HEK293 (cell line): ENCODE measurements around the gene INKA1.

Source experiments
- GLIS2 ChIP-seq: fragments of 450-650 bp; formaldehyde crosslinking; IDR thresholded peaks from 2 replicates; pipeline ENCODE4 v1.5.1; 2016; ENCODE audit warnings: missing biosample characterization, missing genetic modification characterization
- HOXC10 ChIP-seq: sonication (generic); formaldehyde crosslinking; IDR thresholded peaks from 2 replicates; pipeline ENCODE4 v1.8.1; 2023; ENCODE audit warnings: mild to moderate bottlenecking, missing genetic modification reagents
- KLF1 ChIP-seq: fragments of 450-650 bp; formaldehyde crosslinking; IDR thresholded peaks from 2 replicates; pipeline ENCODE4 v1.5.1; 2016; ENCODE audit warnings: missing biosample characterization, missing genetic modification characterization
- KLF9 ChIP-seq: fragments of 450-650 bp; formaldehyde crosslinking; IDR thresholded peaks from 2 replicates; pipeline ENCODE4 v1.5.1; 2016; ENCODE audit warnings: missing biosample characterization, missing genetic modification characterization, low read depth
- OVOL3 ChIP-seq: fragments of 450-650 bp; formaldehyde crosslinking; IDR thresholded peaks from 2 replicates; pipeline ENCODE4 v1.5.1; 2016; ENCODE audit warnings: missing biosample characterization, missing genetic modification characterization
- PRDM6 ChIP-seq: fragments of 450-650 bp; formaldehyde crosslinking; IDR thresholded peaks from 2 replicates; pipeline ENCODE4 v1.5.1; 2017; ENCODE audit warnings: missing biosample characterization, missing genetic modification characterization
- SP2 ChIP-seq: fragments of 450-650 bp; formaldehyde crosslinking; IDR thresholded peaks from 2 replicates; pipeline ENCODE4 v1.5.1; 2016; ENCODE audit warnings: missing biosample characterization, missing genetic modification characterization
- ZBTB1 ChIP-seq: fragments of 450-650 bp; formaldehyde crosslinking; IDR thresholded peaks from 2 replicates; pipeline ENCODE4 v1.5.1; 2016; ENCODE audit warnings: missing biosample characterization, missing genetic modification characterization
- ZBTB20 ChIP-seq: fragments of 450-650 bp; formaldehyde crosslinking; IDR thresholded peaks from 2 replicates; pipeline ENCODE4 v1.5.1; 2016; ENCODE audit warnings: missing biosample characterization, missing genetic modification characterization
- ZBTB6 ChIP-seq: fragments of 450-650 bp; formaldehyde crosslinking; IDR thresholded peaks from 2 replicates; pipeline ENCODE4 v1.5.1; 2017; ENCODE audit warnings: missing biosample characterization, missing genetic modification characterization
- ZFHX2 ChIP-seq: fragments of 450-650 bp; formaldehyde crosslinking; conservative IDR thresholded peaks from 2 replicates; pipeline ENCODE4 v1.5.1; 2016; ENCODE audit warnings: missing biosample characterization, missing genetic modification characterization
- ZNF175 ChIP-seq: fragments of 450-650 bp; formaldehyde crosslinking; IDR thresholded peaks from 2 replicates; pipeline ENCODE4 v1.5.1; 2016; ENCODE audit warnings: missing biosample characterization, missing genetic modification characterization
- ZNF184 ChIP-seq: fragments of 450-650 bp; IDR thresholded peaks from 2 replicates; pipeline ENCODE4 v1.5.1; 2018; ENCODE audit warnings: missing biosample characterization, mild to moderate bottlenecking, missing genetic modification characterization
- ZNF24 ChIP-seq: fragments of 450-650 bp; formaldehyde crosslinking; IDR thresholded peaks from 2 replicates; pipeline ENCODE4 v1.5.1; 2016; ENCODE audit warnings: missing biosample characterization, missing genetic modification characterization
- ZNF280C ChIP-seq: fragments of 450-650 bp; formaldehyde crosslinking; IDR thresholded peaks from 2 replicates; pipeline ENCODE4 v1.5.1; 2016; ENCODE audit warnings: missing biosample characterization, missing genetic modification characterization
- ZNF324 ChIP-seq: fragments of 450-650 bp; formaldehyde crosslinking; IDR thresholded peaks from 2 replicates; pipeline ENCODE4 v1.5.1; 2016; ENCODE audit warnings: missing biosample characterization, missing genetic modification characterization
- ZNF341 ChIP-seq: fragments of 450-650 bp; formaldehyde crosslinking; IDR thresholded peaks from 2 replicates; pipeline ENCODE4; 2016; ENCODE audit warnings: low read depth, missing biosample characterization, missing genetic modification characterization
- ZNF366 ChIP-seq: fragments of 450-650 bp; formaldehyde crosslinking; conservative IDR thresholded peaks from 2 replicates; pipeline ENCODE4 v1.5.1; 2016; ENCODE audit warnings: missing biosample characterization, missing genetic modification characterization
- ZNF398 ChIP-seq: fragments of 450-650 bp; formaldehyde crosslinking; IDR thresholded peaks from 2 replicates; pipeline ENCODE4 v1.5.1; 2017; ENCODE audit warnings: missing biosample characterization, missing genetic modification characterization
- ZNF433 ChIP-seq: fragments of 450-650 bp; formaldehyde crosslinking; IDR thresholded peaks from 2 replicates; pipeline ENCODE4 v1.5.1; 2016; ENCODE audit warnings: missing biosample characterization, missing genetic modification characterization, low read depth
- ZNF529 ChIP-seq: fragments of 450-650 bp; formaldehyde crosslinking; IDR thresholded peaks from 2 replicates; pipeline ENCODE4 v1.5.1; 2017; ENCODE audit warnings: missing genetic modification characterization, missing biosample characterization; ENCODE audit not compliant: insufficient replicate concordance
- ZNF555 ChIP-seq: fragments of 450-650 bp; formaldehyde crosslinking; conservative IDR thresholded peaks from 2 replicates; pipeline ENCODE4 v1.5.1; 2017; ENCODE audit warnings: missing biosample characterization, mild to moderate bottlenecking, missing genetic modification characterization, inconsistent platforms
- ZNF600 ChIP-seq: fragments of 450-650 bp; formaldehyde crosslinking; IDR thresholded peaks from 2 replicates; pipeline ENCODE4 v1.5.1; 2016; ENCODE audit warnings: missing biosample characterization, missing genetic modification characterization
- ZNF610 ChIP-seq: fragments of 450-650 bp; formaldehyde crosslinking; IDR thresholded peaks from 2 replicates; pipeline ENCODE4 v1.5.1; 2016; ENCODE audit warnings: missing biosample characterization, missing genetic modification characterization, borderline replicate concordance
- ZNF777 ChIP-seq: fragments of 450-650 bp; formaldehyde crosslinking; IDR thresholded peaks from 2 replicates; pipeline ENCODE4 v1.5.1; 2017; ENCODE audit warnings: missing biosample characterization, missing genetic modification characterization, borderline replicate concordance
- ZNF837 ChIP-seq: fragments of 450-650 bp; formaldehyde crosslinking; IDR thresholded peaks from 2 replicates; pipeline ENCODE4 v1.5.1; 2016; ENCODE audit warnings: missing biosample characterization, missing genetic modification characterization
- ZSCAN30 ChIP-seq: fragments of 450-650 bp; IDR thresholded peaks from 2 replicates; pipeline ENCODE4 v1.5.1; 2018; ENCODE audit warnings: missing biosample characterization, mild to moderate bottlenecking, missing genetic modification characterization, moderate library complexity
- ZSCAN5A ChIP-seq: fragments of 450-650 bp; formaldehyde crosslinking; IDR thresholded peaks from 2 replicates; pipeline ENCODE4 v1.5.1; 2016; ENCODE audit warnings: missing biosample characterization, missing genetic modification characterization
- ZXDB ChIP-seq: fragments of 450-650 bp; formaldehyde crosslinking; IDR thresholded peaks from 2 replicates; pipeline ENCODE4 v1.5.1; 2016; ENCODE audit warnings: missing biosample characterization, missing genetic modification characterization

INKA1 gene

GRCh38 chr3:49803465-49804140 is 542 bp downstream of the INKA1 start (continued):
- TF ChIP-seq ZNF433 (no peak), ZSCAN5A (tag by site-specific recombination) (no peak), HOXC10 (CRISPR knock-in tag) (no peak), ZNF184 (tag by site-specific recombination) (no peak), KLF1 (peak; percentile 85), ZNF175 (tag by site-specific recombination) (no peak), ZNF837 (no peak), SP2 (tag by site-specific recombination) (peak; percentile 46), KLF9 (tag by site-specific recombination) (peak; percentile 22; the same call in 1 of the 2 replicates), ZBTB1 (tag by site-specific recombination) (peak; percentile 86), PRDM6 (tag by site-specific recombination) (no peak), ZNF366 (tag by site-specific recombination) (no peak), ZNF341 (tag by site-specific recombination) (peak; percentile 86), ZNF24 (tag by site-specific recombination) (no peak), GLIS2 (tag by site-specific recombination) (no peak; the same call in 1 of the 2 replicates), ZBTB20 (peak; percentile 13; the same call in 1 of the 2 replicates), ZNF777 (peak; percentile 64; the same call in 1 of the 2 replicates), ZNF600 (peak; percentile 49), ZBTB6 (tag by site-specific recombination) (peak; percentile 64; the same call in 1 of the 2 replicates), ZNF324 (no peak), ZNF555 (tag by site-specific recombination) (no peak), ZFHX2 (tag by site-specific recombination) (peak; percentile 24; the same call in 1 of the 2 replicates), ZNF398 (tag by site-specific recombination) (peak; percentile 72), ZNF610 (tag by site-specific recombination) (no peak), ZSCAN30 (tag by site-specific recombination) (no peak), ZXDB (no peak), ZNF280C (tag by site-specific recombination) (no peak), ZNF529 (no peak), OVOL3 (tag by site-specific recombination) (no peak)
